GM12874 (cell line): ENCODE measurements around the gene HDHD2.

Experiments used
- TF ChIP-seq, protein P1 (sequence below): IDR thresholded peaks from 2 replicates; pipeline ENCODE4 v1.5.1; 2011; ENCODE audit warnings: low read depth, mild to moderate bottlenecking, control low read depth, low read length, moderate library complexity; ENCODE audit not compliant: insufficient read depth

HDHD2 gene

DNA sequence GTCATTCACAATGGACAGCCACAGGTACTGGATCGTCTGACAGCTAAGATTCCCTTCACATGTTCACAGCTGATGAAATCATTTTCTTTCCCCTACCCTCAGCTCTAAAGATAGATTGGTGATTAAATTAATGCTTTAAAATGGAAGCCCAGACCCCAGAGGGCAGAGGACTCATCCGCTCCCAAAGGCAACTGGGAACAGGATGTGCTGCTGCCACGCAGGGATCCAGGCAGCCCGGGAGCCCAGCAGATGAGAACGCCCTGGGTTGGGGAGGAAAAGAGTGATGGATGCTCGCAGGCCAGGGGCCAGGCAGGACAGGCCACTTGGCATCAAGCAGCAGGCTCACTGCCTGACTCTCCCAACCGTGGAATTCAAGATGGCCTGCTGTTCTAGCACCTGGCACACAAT, 41.3 kb downstream of the HDHD2 start:
- TF ChIP-seq, protein P1, sequence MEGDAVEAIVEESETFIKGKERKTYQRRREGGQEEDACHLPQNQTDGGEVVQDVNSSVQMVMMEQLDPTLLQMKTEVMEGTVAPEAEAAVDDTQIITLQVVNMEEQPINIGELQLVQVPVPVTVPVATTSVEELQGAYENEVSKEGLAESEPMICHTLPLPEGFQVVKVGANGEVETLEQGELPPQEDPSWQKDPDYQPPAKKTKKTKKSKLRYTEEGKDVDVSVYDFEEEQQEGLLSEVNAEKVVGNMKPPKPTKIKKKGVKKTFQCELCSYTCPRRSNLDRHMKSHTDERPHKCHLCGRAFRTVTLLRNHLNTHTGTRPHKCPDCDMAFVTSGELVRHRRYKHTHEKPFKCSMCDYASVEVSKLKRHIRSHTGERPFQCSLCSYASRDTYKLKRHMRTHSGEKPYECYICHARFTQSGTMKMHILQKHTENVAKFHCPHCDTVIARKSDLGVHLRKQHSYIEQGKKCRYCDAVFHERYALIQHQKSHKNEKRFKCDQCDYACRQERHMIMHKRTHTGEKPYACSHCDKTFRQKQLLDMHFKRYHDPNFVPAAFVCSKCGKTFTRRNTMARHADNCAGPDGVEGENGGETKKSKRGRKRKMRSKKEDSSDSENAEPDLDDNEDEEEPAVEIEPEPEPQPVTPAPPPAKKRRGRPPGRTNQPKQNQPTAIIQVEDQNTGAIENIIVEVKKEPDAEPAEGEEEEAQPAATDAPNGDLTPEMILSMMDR: no peak

DNA sequence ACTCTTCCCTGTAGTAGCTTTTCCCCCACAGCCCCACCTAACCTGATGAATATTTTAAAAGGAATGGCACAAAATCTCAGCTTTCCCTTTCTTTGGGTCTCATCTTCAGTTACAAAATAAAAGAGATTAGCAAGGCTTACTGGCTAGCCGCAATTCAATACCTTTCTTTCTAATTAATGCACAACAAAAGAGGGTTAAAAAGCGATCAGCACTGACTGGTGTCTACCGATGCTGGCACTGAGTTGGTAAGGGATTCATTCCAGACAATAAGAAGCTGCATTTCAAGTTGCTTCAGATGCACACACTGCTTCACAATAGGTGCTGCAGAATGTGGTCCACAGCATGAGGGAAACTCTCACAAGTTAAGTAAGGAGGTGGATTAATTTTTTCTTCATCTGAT, 41.9 kb downstream of the HDHD2 start:
- TF ChIP-seq, protein P1: no peak

DNA sequence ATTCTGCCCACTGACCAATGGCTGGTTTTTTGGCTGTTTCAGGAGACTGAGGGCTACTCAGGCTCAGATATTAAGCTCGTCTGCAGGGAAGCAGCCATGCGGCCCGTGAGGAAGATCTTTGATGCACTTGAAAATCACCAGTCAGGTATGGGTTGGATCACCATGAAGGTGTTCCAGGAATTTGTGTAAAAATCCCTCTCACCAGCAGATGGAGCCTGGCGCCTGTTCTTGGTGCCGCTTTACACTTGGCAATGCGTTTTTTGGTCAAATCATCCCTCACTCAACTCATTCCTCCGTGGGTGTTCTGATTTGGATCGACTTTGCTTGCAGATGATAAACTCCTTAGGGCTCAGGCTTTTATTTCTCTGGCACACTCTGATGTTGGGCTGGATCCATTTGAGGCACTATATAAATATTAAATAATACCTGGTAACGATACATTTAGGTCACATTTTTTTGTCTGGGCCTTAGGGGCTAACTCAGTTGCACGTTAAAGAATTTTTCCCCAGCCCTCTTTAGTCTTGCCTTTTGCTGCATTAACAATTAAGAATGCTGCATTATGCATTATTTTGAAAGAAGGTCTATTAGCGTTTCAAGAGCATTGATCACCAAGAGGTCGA, 50.0 kb downstream of the HDHD2 start:
- TF ChIP-seq, protein P1: peak; percentile 70

DNA sequence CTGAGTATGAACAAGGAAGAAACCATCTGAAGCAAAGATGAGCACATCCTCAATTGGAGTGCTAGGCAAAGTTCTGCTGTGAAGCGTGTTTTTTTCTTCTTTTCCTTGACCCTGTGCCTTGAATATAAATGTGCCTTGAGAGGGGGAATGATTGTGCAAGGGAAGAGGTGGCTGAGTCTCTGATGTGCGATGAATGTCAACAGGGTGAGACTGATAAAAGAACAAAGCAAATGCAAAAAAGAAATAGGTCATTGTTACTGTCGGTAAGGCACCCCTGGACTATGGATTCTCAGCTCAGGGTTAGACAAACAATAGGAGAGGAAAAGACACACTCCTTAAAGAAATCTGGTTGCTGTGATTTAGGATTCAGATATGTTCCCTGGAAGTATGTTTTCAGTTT, 54.5 kb downstream of the HDHD2 start:
- TF ChIP-seq, protein P1: no peak

DNA sequence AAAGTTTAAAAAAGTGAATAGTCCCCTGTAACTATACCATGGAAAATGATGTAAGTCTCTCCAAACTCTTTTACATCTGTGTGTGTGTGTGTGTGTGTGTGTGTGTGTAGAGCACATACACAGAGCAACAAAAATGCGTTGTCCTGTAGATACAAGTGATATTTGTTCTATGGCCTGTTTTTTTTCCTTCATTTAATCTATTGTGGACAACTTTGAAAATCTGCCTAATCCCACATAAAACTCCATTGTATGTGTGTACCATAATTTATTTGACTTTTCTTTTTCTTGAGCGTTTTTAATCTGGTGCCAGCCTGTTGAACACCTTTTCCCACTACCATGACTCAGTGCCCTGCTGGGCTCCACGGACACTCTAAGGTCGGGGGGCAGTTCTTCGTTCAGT, 62.6 kb downstream of the HDHD2 start:
- TF ChIP-seq, protein P1: no peak

DNA sequence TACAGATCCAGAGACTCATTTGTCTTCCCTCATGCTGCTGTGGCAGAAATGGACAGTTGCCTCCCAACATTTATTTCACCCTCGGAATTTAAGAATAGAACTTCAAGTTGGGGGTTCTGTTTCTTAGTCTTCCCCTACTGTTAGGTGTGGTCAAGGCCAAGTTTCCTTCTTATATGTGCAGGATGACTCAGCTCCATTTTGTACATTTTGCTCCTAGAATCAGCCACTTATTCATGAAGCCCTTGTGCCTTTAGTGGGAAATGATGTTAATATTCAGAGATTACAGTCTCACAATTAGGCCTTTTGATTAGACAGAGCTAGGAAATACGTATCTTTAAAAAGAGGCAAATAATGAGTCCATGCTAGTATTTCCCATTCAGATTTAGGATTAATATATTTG, 68.7 kb downstream of the HDHD2 start:
- TF ChIP-seq, protein P1: no peak

DNA sequence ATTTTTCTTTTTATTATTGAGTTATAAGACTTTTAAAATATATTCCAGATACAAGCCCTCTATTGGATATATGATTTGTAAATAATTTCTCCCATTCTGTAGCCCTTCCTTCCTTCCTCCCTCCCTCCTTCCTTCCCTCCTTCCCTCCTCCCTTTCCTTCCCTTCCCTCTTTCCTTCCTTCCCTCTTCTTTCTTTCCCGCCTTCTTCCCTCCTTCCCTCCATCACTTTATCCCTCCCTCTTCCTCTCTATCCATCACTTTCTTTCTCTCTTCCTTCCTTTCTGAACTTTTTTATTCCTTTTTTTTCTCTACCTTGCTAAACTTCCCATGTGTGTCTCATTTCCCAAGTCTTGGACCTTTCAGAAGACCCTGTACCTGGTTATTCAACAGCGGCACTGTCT, 69.4 kb downstream of the HDHD2 start:
- TF ChIP-seq, protein P1: no peak

DNA sequence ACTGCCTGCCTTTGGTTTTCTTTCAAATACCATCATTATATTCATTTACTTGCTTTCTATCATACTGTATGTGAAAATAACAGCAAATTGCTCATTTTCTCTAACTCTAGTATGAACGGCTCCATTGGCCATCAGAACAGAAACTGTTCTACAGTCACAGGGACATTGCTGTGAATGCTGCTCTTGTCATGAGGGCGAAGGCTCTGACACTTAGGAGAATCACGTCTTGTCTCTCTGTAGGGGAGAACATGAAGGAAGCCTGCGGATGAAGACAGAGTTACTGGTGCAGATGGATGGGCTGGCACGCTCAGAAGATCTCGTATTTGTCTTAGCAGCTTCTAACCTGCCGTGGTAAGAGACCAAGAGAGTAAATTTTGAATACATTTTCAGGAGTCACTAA, 73.2 kb downstream of the HDHD2 start:
- TF ChIP-seq, protein P1: no peak
